Right renal pelvis (tissue), 4 donors: ENCODE measurements around the gene ATP9A. TPM values are rescaled to one million over a fixed set of nuclear protein-coding genes. Genes with fewer than 3 reads are reported as not detected.
"Not testable (repeated sequence)": the region's sequence is repeated elsewhere in the genome, so short reads cannot be mapped to it uniquely, and the experiment has no call there.

Source experiments
- DNase-seq, 4 donors: peaks; one replicate each; pipeline ENCODE4 v3.0.0-alpha.2; 2013; ENCODE audit warnings: low read depth in 4 of 4, low spot score in 3 of 4, missing footprints in 1 of 4
- polyA plus RNA-seq, 4 donors: library from polyadenylated mRNA; unstranded; fragments of 120-200 nt; gene quantifications; one replicate each; pipeline ENCODE4 v1.2.1, GENCODE V29; 2013; ENCODE audit not compliant: insufficient read length in 4 of 4

ATP9A gene
- polyA plus RNA-seq, 4 donors, result 57.7 to 63.7 (median 61.4) TPM

DNA sequence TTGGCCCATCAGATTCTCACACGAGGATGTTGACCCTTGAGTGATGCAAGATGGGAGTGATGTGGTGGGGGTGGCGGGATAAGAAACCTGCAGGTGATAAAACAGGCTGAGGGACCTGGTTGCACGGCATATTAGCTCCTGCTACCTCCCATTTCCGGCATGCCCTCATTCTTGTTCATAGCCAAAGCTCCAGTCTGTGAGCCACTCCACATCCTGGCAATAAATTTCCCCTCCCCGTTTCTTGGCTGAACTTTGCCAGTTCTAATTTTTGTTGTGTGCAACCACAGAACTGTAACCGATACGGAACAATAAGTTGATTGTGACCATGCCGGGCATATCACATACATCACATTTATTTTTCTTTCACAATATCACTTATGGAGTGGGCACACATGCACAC lies 184.1 kb downstream of the ATP9A start:
- DNase-seq, result no peak

DNA sequence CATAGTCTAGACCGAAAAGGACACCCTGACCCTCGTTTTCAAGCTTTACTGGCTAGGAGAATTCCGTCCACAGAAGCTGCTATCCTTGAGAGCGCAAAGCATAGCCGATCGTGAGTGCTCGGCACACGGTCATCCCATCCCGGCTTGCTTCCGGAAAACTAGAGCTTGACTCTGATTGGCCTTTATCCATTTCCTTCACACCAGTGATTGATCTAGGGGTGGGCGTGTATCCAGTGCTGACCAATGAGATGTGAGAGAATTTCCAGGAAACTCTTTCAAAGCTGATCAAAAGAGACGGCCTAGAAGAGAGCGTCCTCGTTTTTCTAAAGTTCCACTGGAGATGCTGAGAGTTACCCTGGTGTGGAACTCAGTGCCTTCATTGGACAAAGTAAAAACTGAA lies 184.7 kb downstream of the ATP9A start:
- DNase-seq, result no peak

GRCh38 chr20:51583073-51583472 lies 185.1 kb downstream of the ATP9A start:
- DNase-seq, result no peak

GRCh38 chr20:51581571-51581970 lies 186.6 kb downstream of the ATP9A start:
- no peak for DNase-seq

- DNase-seq, result no peak
These were observed 189.1 kb downstream of the ATP9A start for GRCh38 chr20:51579137-51579536.

GRCh38 chr20:51578145-51578459 lies 190.1 kb downstream of the ATP9A start:
- no peak for DNase-seq

DNA sequence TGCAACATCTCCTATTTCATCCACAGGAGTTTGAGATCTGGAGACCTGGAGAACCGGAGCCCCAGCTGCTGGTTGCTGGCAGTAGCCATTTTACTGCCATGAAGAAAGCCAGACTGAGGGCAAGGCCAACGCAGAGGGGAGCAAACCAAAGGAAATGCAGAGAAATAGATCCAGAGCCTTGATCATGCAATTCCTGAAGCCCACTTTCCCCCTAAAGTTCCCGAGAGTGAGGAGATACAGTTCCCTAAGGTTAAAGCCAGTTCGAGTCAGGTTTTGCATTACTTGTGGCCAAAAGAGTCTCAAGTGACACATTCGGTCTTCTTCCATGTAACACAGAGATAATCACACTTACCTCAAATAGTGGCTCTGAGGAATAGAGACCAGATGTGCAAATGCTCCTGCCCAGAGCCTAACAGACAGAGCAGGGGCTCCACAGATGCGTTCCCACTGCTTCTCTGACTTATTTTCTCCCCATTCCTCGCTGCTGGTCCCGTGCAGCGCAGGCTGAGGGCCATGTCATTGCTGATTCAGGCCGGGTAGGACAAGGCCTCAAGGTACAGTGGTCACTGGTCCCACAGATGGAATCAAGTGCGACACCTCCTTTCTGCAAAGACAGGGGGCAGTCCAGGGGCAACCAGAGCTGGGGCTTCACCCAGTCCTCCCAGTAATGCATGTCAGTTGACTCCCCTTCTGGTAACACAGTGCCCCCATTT lies 190.6 kb downstream of the ATP9A start:
- no peak for DNase-seq

DNA sequence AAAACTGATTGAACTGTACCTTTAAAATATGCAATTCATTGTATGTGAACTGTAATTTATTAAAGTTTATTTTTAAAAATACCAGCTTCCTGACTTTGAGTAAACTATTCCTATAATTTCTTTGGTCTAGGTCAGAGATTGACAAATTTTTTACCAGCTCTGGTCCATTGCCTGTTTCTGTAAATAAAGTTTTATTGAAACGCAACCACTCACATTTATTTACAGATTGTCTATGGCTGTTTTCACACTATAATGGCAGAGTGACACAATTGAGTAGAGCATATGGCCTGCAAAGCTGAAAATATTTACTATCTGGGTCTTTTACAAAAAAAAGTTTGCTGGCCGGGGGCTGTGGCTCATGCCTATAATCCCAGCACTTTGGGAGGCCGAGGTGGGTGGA lies 192.7 kb downstream of the ATP9A start:
- DNase-seq, result no peak

GRCh38 chr20:51574248-51575033 lies 193.7 kb downstream of the ATP9A start:
- no peak for DNase-seq

- DNase-seq, result no peak
These were observed 194.5 kb downstream of the ATP9A start for GRCh38 chr20:51573576-51574243.

DNA sequence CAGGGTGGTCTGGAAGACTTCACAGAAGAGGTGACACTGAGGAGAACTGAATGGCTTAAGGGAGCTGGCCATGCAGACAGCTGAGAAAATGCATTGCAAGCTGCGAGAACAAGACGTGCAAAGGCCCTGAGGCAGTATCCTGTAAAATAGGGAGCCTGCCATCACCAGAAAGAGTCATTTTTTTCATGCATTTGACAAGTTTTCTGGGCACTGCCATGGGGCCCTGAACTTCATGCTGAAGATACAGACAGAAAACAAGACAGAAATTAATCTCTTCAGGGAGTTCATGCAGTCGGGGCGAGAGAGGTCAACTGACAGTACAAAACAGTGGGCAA lies 196.8 kb downstream of the ATP9A start:
- DNase-seq, result no peak

DNA sequence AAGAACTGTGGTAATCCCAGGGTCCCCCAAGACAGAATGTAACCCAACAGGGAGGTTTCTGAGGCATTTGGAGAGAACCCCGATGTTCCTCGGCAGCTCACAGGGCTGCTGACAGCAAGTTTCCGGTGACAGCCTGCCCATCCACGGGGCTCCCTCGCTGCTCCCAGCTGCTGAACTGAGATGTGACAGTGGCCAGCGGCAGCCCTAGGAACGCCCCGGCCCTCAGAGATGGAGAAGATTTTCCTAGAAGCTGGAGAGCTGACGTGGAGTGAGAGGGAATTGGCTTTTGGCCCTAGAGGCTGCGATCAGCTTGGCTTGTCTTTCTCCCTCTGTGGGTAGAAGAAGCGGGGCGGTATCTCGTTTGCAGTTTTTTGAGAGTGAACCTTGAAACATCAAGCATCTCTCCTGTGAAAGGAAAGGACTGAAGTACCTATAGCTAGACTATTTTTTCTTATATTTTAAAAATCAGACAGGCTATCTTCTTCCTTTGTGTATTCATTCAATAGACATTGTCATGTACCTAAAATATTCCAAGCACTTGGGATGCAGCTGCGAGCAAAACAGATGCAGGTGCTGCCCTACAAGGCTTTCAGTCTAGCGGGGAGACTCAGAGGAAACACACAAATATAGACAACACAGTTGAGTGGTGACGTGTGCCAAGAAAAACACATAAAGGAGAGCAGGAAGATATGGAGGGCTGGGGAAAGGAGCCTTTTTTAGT lies 197.3 kb downstream of the ATP9A start:
- no peak for DNase-seq

GRCh38 chr20:51569815-51570738 lies 198.1 kb downstream of the ATP9A start:
- no peak for DNase-seq

DNA sequence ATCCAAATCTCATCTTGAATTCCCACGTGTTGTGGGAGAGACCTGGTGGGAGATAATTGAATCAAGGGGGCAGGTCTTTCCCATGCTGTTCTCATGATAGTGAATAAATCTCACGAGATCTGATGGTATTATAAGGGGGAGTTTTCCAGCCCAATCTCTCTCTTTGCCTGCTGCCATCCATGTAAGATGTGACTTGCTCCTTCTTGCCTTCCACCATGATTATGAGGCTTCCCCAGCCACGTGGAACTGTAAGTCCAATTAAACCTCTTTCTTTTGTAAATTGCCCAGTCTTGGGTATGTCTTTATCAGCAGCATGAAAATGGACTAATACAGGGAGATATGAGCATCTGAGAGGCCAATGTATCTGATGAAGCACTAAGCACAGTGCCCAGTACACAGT lies 199.7 kb downstream of the ATP9A start:
- DNase-seq, result not testable (repeated sequence)

- DNase-seq, result no peak
These were observed 200.6 kb downstream of the ATP9A start for GRCh38 chr20:51567622-51568021.

DNA sequence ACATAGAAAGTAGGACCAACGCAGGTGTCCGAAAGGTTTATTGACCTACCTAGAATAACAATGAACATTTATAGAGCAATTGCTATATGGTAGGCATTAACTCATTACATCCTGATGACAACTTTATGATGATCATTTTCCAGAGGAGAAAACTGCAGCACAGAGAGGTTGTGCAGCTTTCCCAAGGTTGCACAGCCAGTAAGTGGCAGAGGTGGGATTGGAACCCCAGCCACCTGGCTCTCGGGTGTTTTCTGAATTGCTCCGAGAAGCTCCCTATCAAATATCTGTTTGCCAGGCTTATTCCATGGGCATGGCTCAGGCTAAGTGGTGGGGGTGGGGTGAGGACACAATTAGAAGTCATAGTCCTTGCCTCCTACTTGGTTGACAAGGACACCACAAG lies 201.6 kb downstream of the ATP9A start:
- DNase-seq, result no peak

GRCh38 chr20:51565298-51566144 lies 202.7 kb downstream of the ATP9A start:
- DNase-seq, result no peak

GRCh38 chr20:51563486-51564332 lies 204.5 kb downstream of the ATP9A start:
- DNase-seq, result no peak

- no peak for DNase-seq
These were observed 205.1 kb downstream of the ATP9A start for GRCh38 chr20:51563174-51563485.
